GM12864 (cell line): ENCODE results near the gene KIAA1671.
A peak's percentile ranks its signal among the peaks of the same experiment; 100 is the strongest.
"Not testable (repeated sequence)": the region's sequence is repeated elsewhere in the genome, so short reads cannot be mapped to it uniquely, and the experiment has no call there.

Source experiments
- DNase-seq: peaks from one replicate; pipeline ENCODE4 v3.0.0-alpha.2; 2011; ENCODE audit warnings: low read depth
- H3K4me3 ChIP-seq: 2 replicates; pipeline ENCODE4 v1.5.1; 2011; ENCODE audit warnings: mild to moderate bottlenecking, low read depth, low read length, control low read depth
- TF ChIP-seq, protein P1 (sequence below): IDR thresholded peaks from 2 replicates; pipeline ENCODE4 v1.5.1; 2011; ENCODE audit warnings: low read depth, mild to moderate bottlenecking, moderate library complexity, low read length, control low read depth, inconsistent platforms; ENCODE audit errors: missing control alignments

The KIAA1671 gene

DNA sequence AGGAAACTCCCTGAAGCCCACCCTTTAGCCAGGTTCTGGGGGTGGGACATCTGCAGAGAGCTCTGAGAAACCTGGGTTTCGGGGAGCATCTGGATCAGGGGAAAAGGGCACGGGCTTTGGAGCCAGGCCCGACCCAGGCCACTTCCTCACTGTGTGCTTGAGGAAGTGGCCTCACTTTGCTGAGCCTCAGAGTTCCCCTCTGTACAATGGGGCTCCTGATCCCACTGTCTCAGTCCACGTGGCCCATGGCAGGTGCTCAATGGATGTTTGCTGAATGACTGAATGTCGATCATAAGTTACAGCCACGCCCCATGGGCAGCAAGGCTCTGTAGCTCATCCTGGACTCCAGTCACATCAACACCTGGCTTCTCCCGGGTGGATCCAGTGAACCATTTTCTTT is 248.5 kb downstream of the KIAA1671 start:
- DNase-seq, result no peak
- no peak overlapping the region for H3K4me3 ChIP-seq
- TF ChIP-seq, protein P1, sequence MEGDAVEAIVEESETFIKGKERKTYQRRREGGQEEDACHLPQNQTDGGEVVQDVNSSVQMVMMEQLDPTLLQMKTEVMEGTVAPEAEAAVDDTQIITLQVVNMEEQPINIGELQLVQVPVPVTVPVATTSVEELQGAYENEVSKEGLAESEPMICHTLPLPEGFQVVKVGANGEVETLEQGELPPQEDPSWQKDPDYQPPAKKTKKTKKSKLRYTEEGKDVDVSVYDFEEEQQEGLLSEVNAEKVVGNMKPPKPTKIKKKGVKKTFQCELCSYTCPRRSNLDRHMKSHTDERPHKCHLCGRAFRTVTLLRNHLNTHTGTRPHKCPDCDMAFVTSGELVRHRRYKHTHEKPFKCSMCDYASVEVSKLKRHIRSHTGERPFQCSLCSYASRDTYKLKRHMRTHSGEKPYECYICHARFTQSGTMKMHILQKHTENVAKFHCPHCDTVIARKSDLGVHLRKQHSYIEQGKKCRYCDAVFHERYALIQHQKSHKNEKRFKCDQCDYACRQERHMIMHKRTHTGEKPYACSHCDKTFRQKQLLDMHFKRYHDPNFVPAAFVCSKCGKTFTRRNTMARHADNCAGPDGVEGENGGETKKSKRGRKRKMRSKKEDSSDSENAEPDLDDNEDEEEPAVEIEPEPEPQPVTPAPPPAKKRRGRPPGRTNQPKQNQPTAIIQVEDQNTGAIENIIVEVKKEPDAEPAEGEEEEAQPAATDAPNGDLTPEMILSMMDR, result no peak

DNA sequence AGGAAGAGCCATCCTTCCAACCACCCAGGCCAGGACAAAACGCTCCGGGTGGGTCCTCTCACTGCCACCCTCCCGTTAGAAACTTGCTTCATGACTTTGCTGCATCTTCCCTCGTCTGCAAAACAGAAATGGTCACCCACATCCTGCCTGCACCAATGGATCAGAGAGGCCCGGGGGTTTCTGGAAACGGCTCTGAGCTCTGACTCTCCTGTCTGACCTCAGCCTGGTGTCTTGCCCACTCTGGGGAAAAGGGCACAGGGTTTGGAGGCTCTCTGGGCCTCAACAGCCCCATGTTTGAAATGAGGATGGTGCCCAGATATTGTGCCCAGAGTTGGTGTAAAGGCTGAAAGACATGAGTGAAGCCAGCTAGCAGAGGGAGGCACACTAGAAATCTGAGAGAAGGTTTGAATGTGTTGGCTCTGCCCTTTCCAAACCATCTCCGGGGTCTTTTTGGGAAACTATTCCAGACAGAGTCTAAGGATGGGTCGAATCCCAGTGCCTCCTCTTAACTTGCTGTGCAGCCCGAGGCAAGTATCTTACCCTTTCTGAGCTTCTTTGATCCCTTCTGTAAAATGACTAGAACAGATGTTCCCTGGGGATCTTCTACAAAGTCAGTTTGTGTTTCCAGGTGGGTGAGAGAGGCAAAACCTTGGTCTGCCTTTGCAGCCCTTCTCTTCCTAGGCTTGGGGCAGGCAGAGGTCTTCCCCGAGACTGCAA is 249.2 kb downstream of the KIAA1671 start:
- DNase-seq, result no peak
- TF ChIP-seq, protein P1, result no peak
- H3K4me3 ChIP-seq, result no peak overlapping the region

GRCh38 chr22:25202290-25202921 is 249.9 kb downstream of the KIAA1671 start:
- TF ChIP-seq, protein P1, result peak; percentile 91
- no peak overlapping the region for H3K4me3 ChIP-seq
- peak; percentile 15 for DNase-seq

GRCh38 chr22:25203082-25203481 is 250.6 kb downstream of the KIAA1671 start:
- no peak for DNase-seq

DNA sequence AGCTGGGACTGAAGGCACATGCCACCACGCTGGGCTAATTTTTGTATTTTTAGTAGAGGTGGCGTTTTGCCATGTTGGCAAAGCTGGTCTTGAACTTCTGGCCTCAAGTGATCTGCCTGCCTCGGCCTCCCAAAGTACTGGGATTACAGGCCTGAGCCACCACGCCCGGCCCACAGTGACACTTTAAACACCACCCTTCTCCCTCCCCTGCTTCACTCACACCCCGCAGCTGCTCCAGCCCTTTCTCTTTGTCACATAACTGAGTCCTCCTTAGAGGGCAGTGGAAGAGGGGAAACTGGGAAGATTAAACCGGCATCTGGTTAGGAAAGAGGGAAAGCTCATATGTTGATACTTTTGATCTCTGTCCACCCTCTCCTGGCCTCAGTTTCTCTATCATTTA is 252.0 kb downstream of the KIAA1671 start:
- not testable (repeated sequence) for DNase-seq, H3K4me3 ChIP-seq

More at GRCh38 chr22:25203082-25203481, 250.6 kb downstream of the KIAA1671 start:
- no peak overlapping the region for H3K4me3 ChIP-seq
- TF ChIP-seq, protein P1, result no peak

- H3K4me3 ChIP-seq, result no peak overlapping the region
These were observed 253.3 kb downstream of the KIAA1671 start for GRCh38 chr22:25205847-25206246.

DNA sequence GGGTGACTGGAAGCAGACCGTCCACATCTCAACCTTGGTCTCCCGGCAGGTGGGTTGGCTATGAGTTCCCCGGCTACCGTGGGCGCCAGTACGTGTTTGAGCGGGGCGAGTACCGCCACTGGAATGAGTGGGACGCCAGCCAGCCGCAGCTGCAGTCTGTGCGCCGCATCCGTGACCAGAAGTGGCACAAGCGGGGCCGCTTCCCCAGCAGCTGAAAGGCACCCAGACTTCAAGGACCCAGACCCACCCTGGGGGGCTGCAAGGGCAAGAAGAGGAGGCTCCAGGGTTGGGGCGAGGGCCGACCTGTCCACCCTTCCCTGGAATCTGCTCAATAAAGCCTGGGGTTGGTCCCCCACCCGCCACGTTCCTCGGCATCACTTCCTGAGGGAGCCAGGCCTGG is 254.5 kb downstream of the KIAA1671 start:
- TF ChIP-seq, protein P1, result no peak
- no peak overlapping the region for H3K4me3 ChIP-seq
- no peak for DNase-seq

More at GRCh38 chr22:25205847-25206246, 253.3 kb downstream of the KIAA1671 start:
- no peak for DNase-seq
- TF ChIP-seq, protein P1, result no peak
